H1 (cell line): ENCODE measurements around the gene BANF1. TPM values are rescaled to one million over a fixed set of nuclear protein-coding genes. Genes with fewer than 3 reads are reported as not detected.

Experiments used
- CTCF ChIA-PET: fragments of 300-600 bp; sonication (Branson Sonifier 250); formaldehyde crosslinking; loops from one replicate; lab custom pipeline; 2021; ENCODE audit not compliant: partially characterized antibody; lab: Charles Lee
- POLR2A ChIA-PET: fragments of 300-600 bp; sonication (Branson Sonifier 250); formaldehyde crosslinking; loops from one replicate; lab custom pipeline; 2021; ENCODE audit warnings: inconsistent platforms; ENCODE audit not compliant: partially characterized antibody; lab: Charles Lee
- DNase-seq, 2 experiments: peaks; one replicate each; pipeline versions ENCODE4 v3.0.0 to v3.0.0-alpha.2; 2010 to 2022; ENCODE audit warnings: low spot score in 2 of 2, low read depth in 1 of 2, mixed read lengths in 1 of 2
- FAIRE-seq: peaks from 2 replicates; lab custom pipeline; 2011; peaks lifted over from hg19 to GRCh38; lab: Jason Lieb, UNC
- H2AFZ ChIP-seq: 2 replicates; pipeline ENCODE4 v1.8.1; 2012; ENCODE audit warnings: low read length, inconsistent platforms
- H2AK5ac ChIP-seq: 2 replicates; pipeline ENCODE4 v1.6.1; 2013; ENCODE audit warnings: low read depth, low read length
- H2BK120ac ChIP-seq: replicated peaks from 2 replicates; pipeline ENCODE3; 2013; ENCODE audit warnings: low read depth, low read length, inconsistent platforms
- H2BK12ac ChIP-seq: 2 replicates; pipeline ENCODE4 v1.6.1; 2013; ENCODE audit warnings: low read depth, low read length
- H2BK15ac ChIP-seq: 2 replicates; pipeline ENCODE4 v1.6.1; 2013; ENCODE audit warnings: low read length
- H2BK20ac ChIP-seq: 2 replicates; pipeline ENCODE4 v1.6.1; 2013; ENCODE audit warnings: low read length
- H2BK5ac ChIP-seq: 2 replicates; pipeline ENCODE4 v1.6.1; 2013; ENCODE audit warnings: low read depth, low read length
- H3K14ac ChIP-seq: 2 replicates; pipeline ENCODE4 v1.6.1; 2013; ENCODE audit warnings: inconsistent platforms; ENCODE audit not compliant: insufficient read length
- H3K18ac ChIP-seq: 2 replicates; pipeline ENCODE4 v1.6.1; 2013; ENCODE audit warnings: low read length; ENCODE audit errors: extremely low read depth
- H3K23ac ChIP-seq: 2 replicates; pipeline ENCODE4 v1.6.1; 2013; ENCODE audit warnings: inconsistent platforms; ENCODE audit not compliant: insufficient read length
- H3K23me2 ChIP-seq: 2 replicates; pipeline ENCODE4 v1.6.1; 2013; ENCODE audit warnings: low read depth, low read length
- H3K27ac ChIP-seq: 2 replicates; pipeline ENCODE4 v1.6.1; 2011; ENCODE audit warnings: low read depth, low read length, inconsistent platforms
- H3K27me3 ChIP-seq, 4 experiments: replicated peaks in 1 of 4; 1 replicate in 1 of 4; 2 replicates in 3 of 4; pipeline versions ENCODE4 v1.6.1 to v1.8.1; 2011 to 2013; ENCODE audit warnings: low read length in 3 of 4, mild to moderate bottlenecking in 3 of 4, inconsistent platforms in 2 of 4, mixed read lengths in 2 of 4, moderate library complexity in 1 of 4; ENCODE audit not compliant: control insufficient read depth in 3 of 4, insufficient read depth in 3 of 4; ENCODE audit errors: extremely low read depth in 1 of 4
- H3K36me3 ChIP-seq, 4 experiments: 2 replicates each; pipeline versions ENCODE4 v1.6.1 to v1.8.1; 2011 to 2013; ENCODE audit warnings: mild to moderate bottlenecking in 4 of 4, low read length in 3 of 4, moderate library complexity in 2 of 4, control low read depth in 1 of 4, inconsistent platforms in 1 of 4; ENCODE audit not compliant: insufficient read depth in 4 of 4, control insufficient read depth in 2 of 4
- H3K4ac ChIP-seq: replicated peaks from 2 replicates; pipeline ENCODE3; 2013; ENCODE audit warnings: low read length, low read depth, mixed read lengths, inconsistent platforms; ENCODE audit not compliant: insufficient read length
- H3K4me1 ChIP-seq, 4 experiments: replicated peaks in 1 of 4; 1 replicate in 1 of 4; 2 replicates in 3 of 4; pipeline versions ENCODE4 v1.6.1 to v1.8.1; 2011 to 2013; ENCODE audit warnings: low read length in 3 of 4, inconsistent platforms in 2 of 4, mixed read lengths in 1 of 4; ENCODE audit not compliant: insufficient read depth in 4 of 4, control insufficient read depth in 3 of 4
- H3K4me2 ChIP-seq, 2 experiments: 2 replicates each; pipeline versions ENCODE4 v1.6.1 to v1.8.1; 2011 to 2013; ENCODE audit warnings: low read depth in 2 of 2, low read length in 2 of 2, control low read depth in 1 of 2, inconsistent platforms in 1 of 2, mild to moderate bottlenecking in 1 of 2; ENCODE audit not compliant: insufficient read depth in 1 of 2
- H3K4me3 ChIP-seq, 4 experiments: fragments of 200-600, 300-600 bp in 1 of 4; sonication (generic), shearing (Covaris generic), sonication (Bioruptor Twin) in 1 of 4; 2 replicates each; pipeline versions ENCODE4 v1.5.1 to v1.8.1; 2011 to 2016; ENCODE audit warnings: low read length in 4 of 4, low read depth in 3 of 4, control low read depth in 2 of 4, inconsistent platforms in 2 of 4, mild to moderate bottlenecking in 2 of 4, mixed read lengths in 1 of 4, moderate library complexity in 1 of 4; ENCODE audit not compliant: insufficient read depth in 2 of 4; ENCODE audit errors: extremely low read depth in 1 of 4
- H3K56ac ChIP-seq: replicated peaks from 2 replicates; pipeline ENCODE3; 2013; ENCODE audit warnings: low read depth, mild to moderate bottlenecking, mixed read lengths, low read length, inconsistent platforms; ENCODE audit not compliant: insufficient read length
- H3K79me1 ChIP-seq: 2 replicates; pipeline ENCODE4 v1.6.1; 2013; ENCODE audit warnings: low read depth, low read length, control low read depth
- H3K79me2 ChIP-seq, 2 experiments: 2 replicates each; pipeline versions ENCODE4 v1.6.1 to v1.8.1; 2012 to 2013; ENCODE audit warnings: low read length in 2 of 2, mild to moderate bottlenecking in 2 of 2, inconsistent platforms in 1 of 2; ENCODE audit not compliant: insufficient read depth in 2 of 2, control insufficient read depth in 1 of 2
- H3K9ac ChIP-seq, 4 experiments: replicated peaks in 1 of 4; 1 replicate in 1 of 4; 2 replicates in 3 of 4; pipeline versions ENCODE4 v1.6.1 to v1.8.1; 2011 to 2013; ENCODE audit warnings: low read depth in 3 of 4, low read length in 3 of 4, control low read depth in 2 of 4, mild to moderate bottlenecking in 2 of 4, moderate library complexity in 2 of 4, inconsistent platforms in 1 of 4; ENCODE audit errors: extremely low read depth in 1 of 4
- H3K9me3 ChIP-seq, 2 experiments: 2 replicates each; pipeline versions ENCODE4 v1.6.1 to v1.8.1; 2012 to 2013; ENCODE audit warnings: mild to moderate bottlenecking in 2 of 2, moderate library complexity in 2 of 2, control low read depth in 1 of 2, inconsistent platforms in 1 of 2, low read depth in 1 of 2, low read length in 1 of 2, mixed read lengths in 1 of 2; ENCODE audit not compliant: insufficient read depth in 2 of 2
- H4K20me1 ChIP-seq, 2 experiments: replicated peaks in 1 of 2; 2 replicates each; pipeline versions ENCODE3 to v1.8.1; 2011 to 2013; ENCODE audit warnings: inconsistent platforms in 2 of 2, low read length in 2 of 2, mild to moderate bottlenecking in 1 of 2; ENCODE audit not compliant: insufficient read depth in 2 of 2, control insufficient read depth in 1 of 2
- H4K5ac ChIP-seq: 2 replicates; pipeline ENCODE4 v1.6.1; 2013; ENCODE audit warnings: low read length, low read depth, mixed read lengths, inconsistent platforms; ENCODE audit not compliant: insufficient read length
- H4K8ac ChIP-seq: 2 replicates; pipeline ENCODE4 v1.8.0; 2013; ENCODE audit warnings: mild to moderate bottlenecking, moderate library complexity, low read length, inconsistent platforms; ENCODE audit not compliant: insufficient read depth; ENCODE audit errors: extremely low read depth
- H4K91ac ChIP-seq: replicated peaks from 2 replicates; pipeline ENCODE3; 2013; ENCODE audit warnings: low read length, mixed read lengths, inconsistent platforms; ENCODE audit not compliant: insufficient read length
- SAP30 ChIP-seq: fragments of 300-600 bp; sonication (generic); IDR thresholded peaks from 2 replicates; pipeline ENCODE4 v1.7.1; 2012; ENCODE audit warnings: low read length, moderate library complexity, mild to moderate bottlenecking, inconsistent platforms; ENCODE audit not compliant: insufficient read depth, insufficient replicate concordance
- SIRT6 ChIP-seq: IDR thresholded peaks from one replicate; pipeline ENCODE4 v1.7.1; 2012; ENCODE audit warnings: low read length, inconsistent platforms
- SIX5 ChIP-seq: IDR thresholded peaks from 2 replicates; pipeline ENCODE4 v1.6.1; 2011; ENCODE audit warnings: mild to moderate bottlenecking, low read depth, low read length
- WGBS, 2 experiments: shearing (Covaris generic) in 1 of 2; methylation state at CpG; one replicate each; pipeline versions ENCODE4 v1.1.6 to v1.1.7; 2013 to 2015; ENCODE audit warnings: low lambda C conversion rate in 2 of 2, mixed read lengths in 2 of 2, inconsistent platforms in 1 of 2, low coverage in 1 of 2, missing lambda C conversion rate in 1 of 2; ENCODE audit not compliant: insufficient replicate concordance in 2 of 2, insufficient coverage in 1 of 2, insufficient read length in 1 of 2; ENCODE audit errors: extremely low coverage in 1 of 2, missing lambda C conversion rate in 1 of 2; 5-methylcytosine and 5-hydroxymethylcytosine counted together
- polyA plus RNA-seq, 7 experiments: library from polyadenylated mRNA; depleted of rRNA in 3 of 7; stranded (reverse) in 5 of 7; unstranded in 2 of 7; fragments of >200 nt in 5 of 7; fragments of 200-250 nt in 2 of 7; gene quantifications; 1 replicate in 5 of 7; 2 replicates in 1 of 7; 4 replicates in 1 of 7; pipeline versions ENCODE4 v1.2.1 to v1.2.3, GENCODE V29; 2011 to 2013; ENCODE audit warnings: missing spikeins in 2 of 7, mixed read lengths in 2 of 7
- total RNA-seq: library from RNA; stranded (reverse); fragmentation: NEBNext Ultra II Directional; extraction: Animal tissue kit (Norgen Biotek cat#: 25700); gene quantifications from 2 replicates; pipeline ENCODE4 v1.2.1, GENCODE V29; 2021

BANF1 gene
- total and polyA plus RNA-seq, 2 of the 8 experiments (the other 6 are each of a cell fraction or from before 2014, with no cell fraction given): 330 to 467 TPM

- H4K20me1 ChIP-seq: no peaks in the 10 kb centered on the region
- H2BK5ac ChIP-seq: no peak overlapping the region
- WGBS, 2 experiments: 78% methylated on average over 8 of the region's 8 CpGs; no CpG with 5 or more reads in 1 of the 2 experiments
- CTCF ChIA-PET: interaction anchor here (0.8 to 1.7 kb wide), 2 partner anchors 9 to 25 kb away, joined by 4 to 7 read pairs; partner anchors contain the start of gene CST6
- H2AFZ ChIP-seq: no peak overlapping the region
- no peak overlapping the region for H4K5ac ChIP-seq
- no peak for TF ChIP-seq SIRT6
- TF ChIP-seq SAP30: no peak
- no peak for TF ChIP-seq SIX5
- TF ChIP-seq, all 59 proteins: peak for 0
- H3K14ac ChIP-seq: no peak overlapping the region
- H2BK20ac ChIP-seq: no peak overlapping the region
- H4K91ac ChIP-seq: no peak overlapping the region
- DNase-seq (no peak), FAIRE-seq (no peak)
- peaks cover 0 to 3% (median 1%) of the 10 kb centered on the region in 4 experiments; a peak in 1 of 7 replicates for H3K4me1 ChIP-seq
- no peak overlapping the region for H2AK5ac ChIP-seq
- peaks cover 0 to 18% (median 5%) of the 10 kb centered on the region in 4 experiments; a peak in 4 of 7 replicates for H3K27me3 ChIP-seq
- H3K9me3 ChIP-seq: no peaks in the 10 kb centered on the region
- no peaks in the 10 kb centered on the region for H3K36me3 ChIP-seq
- H4K8ac ChIP-seq: no peak overlapping the region
- no peak overlapping the region for H2BK120ac ChIP-seq
- H3K4me3 ChIP-seq: no peak overlapping the region
- H3K79me2 ChIP-seq: no peaks in the 10 kb centered on the region
- H2BK12ac ChIP-seq: no peak overlapping the region
- no peak overlapping the region for H3K9ac ChIP-seq
- H3K4me2 ChIP-seq: no peak overlapping the region
- no peak overlapping the region for H3K56ac ChIP-seq
- no peak overlapping the region for H3K23ac ChIP-seq
- POLR2A ChIA-PET: interaction anchor here (1.0 to 1.4 kb wide), 2 partner anchors 12 to 18 kb away, joined by 3 to 4 read pairs; partner anchors contain the start of gene BANF1
- no peak overlapping the region for H3K27ac ChIP-seq
- H3K18ac ChIP-seq: no peak overlapping the region
- H2BK15ac ChIP-seq: no peak overlapping the region
- no peak overlapping the region for H3K4ac ChIP-seq
- H3K79me1 ChIP-seq: no peaks in the 10 kb centered on the region
- H3K23me2 ChIP-seq: no peaks in the 10 kb centered on the region
Observed at GRCh38 chr11:66020212-66020611, 17.9 kb downstream of the BANF1 start.
